Kasumi-1 (cell line): ENCODE measurements around the gene SLC1A1.

ENCODE experiments used
- DNase-seq, 2 experiments: peaks; one replicate each; lab custom pipeline; 2025; lab: John Stamatoyannopoulos, UW

Gene SLC1A1

GRCh38 chr9:4489919-4490704, at the start of gene SLC1A1:
Gene SLC1A1, plus strand, starts transcription at chr9:4490468. Its CDS starts 212 bp downstream, at chr9:4490680.
- peak; percentile 0 to 15 for DNase-seq

- DNase-seq = no peak
These were observed 47.5 kb upstream of the SLC1A1 start for GRCh38 chr9:4442806-4443205.

DNA sequence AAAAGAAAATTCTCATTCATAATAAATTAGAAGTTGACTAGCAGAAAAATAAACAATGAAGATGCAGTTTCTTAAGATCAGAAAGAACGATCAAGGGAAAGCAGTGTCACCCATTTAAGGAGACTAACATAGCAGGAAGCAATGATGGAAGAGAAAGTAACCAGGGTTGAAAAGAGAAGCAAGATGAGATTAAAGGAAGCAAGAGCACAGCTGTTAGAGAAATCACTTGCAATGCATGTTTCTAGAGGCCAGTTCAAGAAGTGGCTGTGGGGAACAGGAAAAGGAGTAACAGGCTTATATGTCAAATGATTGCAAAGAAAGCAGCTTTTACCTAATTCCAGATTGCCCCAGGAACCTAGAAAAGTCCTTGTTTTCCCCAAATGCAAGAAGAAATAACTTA, 46.8 kb upstream of the SLC1A1 start:
- DNase-seq = no peak

- no peak for DNase-seq
These were observed 28.8 kb upstream of the SLC1A1 start for GRCh38 chr9:4461437-4461836.

GRCh38 chr9:4463824-4464223, 26.4 kb upstream of the SLC1A1 start:
- no peak for DNase-seq

DNA sequence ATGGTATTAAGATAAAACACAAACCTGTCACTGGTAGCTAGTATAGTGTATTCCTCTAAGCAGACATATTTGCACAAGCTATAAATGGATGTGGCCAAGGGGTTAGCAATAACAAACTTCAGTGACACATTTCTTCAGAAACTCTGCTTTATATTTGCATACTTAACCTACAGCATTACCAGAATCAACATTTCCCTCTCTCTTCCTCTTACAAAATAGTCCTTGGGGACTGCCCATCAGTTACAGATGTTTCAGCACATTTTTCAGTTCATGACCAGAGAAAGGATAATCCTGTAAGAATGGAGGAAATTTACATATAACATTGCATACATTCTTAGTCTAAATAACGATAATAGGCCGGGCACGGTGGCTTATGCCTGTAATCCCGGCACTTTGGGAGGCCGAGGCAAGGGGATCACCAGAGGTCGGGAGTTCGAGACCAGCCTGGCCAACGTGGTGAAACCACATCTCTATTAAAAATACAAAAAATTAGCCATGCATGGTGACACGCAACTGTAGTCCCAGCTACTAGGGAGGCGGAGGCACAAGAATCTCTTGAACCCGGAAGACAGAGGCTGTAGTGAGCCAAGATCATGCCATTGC, 25.3 kb upstream of the SLC1A1 start:
- no peak for DNase-seq

DNA sequence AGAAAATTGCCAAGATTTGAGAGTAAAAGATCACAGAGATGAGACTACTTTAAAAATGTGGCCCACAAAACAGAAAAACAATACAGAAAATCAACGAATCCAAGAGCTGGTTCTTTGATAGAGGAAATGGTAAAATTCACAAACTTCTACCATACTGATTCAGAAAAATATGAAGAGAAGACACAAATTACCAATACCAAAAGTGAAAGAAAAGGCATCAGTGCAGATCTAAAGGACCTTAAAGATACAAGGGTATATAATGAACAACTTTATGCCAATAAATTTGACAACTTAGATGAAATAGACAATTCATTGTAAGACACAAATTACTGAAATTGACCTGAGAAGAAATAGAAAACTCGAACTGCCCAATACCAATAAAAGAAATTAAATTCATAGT, 24.4 kb upstream of the SLC1A1 start:
- no peak for DNase-seq

GRCh38 chr9:4475301-4475700, 15.0 kb upstream of the SLC1A1 start:
- no peak for DNase-seq

GRCh38 chr9:4486176-4486575, 4.1 kb upstream of the SLC1A1 start:
- DNase-seq = peak in 1 of 2 experiments; percentile 1

DNA sequence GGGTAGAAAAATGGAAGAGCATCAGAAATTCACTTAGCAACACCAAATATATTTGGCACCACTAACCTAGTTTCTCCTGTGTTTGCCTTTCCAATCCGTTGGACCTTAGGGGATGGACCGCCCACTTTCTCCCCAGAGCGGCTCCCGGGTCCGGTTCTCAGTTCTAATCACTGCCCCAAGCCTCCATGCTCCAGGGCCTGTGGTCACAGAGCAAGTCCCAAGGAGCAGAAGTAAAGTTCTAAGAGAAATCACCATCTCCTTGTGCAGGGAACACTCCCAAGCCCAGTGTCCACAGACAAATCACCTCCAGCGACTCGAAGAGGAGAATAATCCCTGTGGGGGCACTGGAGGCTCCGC, 728 bp upstream of the SLC1A1 start:
- no peak for DNase-seq

- no peak for DNase-seq
These were observed 697 bp downstream of the SLC1A1 start for GRCh38 chr9:4490705-4491625.

- no peak for DNase-seq
These were observed 1.3 kb downstream of the SLC1A1 start for GRCh38 chr9:4491626-4491975.

- DNase-seq = no peak
These were observed 4.1 kb downstream of the SLC1A1 start for GRCh38 chr9:4494332-4494731.

GRCh38 chr9:4494806-4495205, 4.5 kb downstream of the SLC1A1 start:
- no peak for DNase-seq

DNA sequence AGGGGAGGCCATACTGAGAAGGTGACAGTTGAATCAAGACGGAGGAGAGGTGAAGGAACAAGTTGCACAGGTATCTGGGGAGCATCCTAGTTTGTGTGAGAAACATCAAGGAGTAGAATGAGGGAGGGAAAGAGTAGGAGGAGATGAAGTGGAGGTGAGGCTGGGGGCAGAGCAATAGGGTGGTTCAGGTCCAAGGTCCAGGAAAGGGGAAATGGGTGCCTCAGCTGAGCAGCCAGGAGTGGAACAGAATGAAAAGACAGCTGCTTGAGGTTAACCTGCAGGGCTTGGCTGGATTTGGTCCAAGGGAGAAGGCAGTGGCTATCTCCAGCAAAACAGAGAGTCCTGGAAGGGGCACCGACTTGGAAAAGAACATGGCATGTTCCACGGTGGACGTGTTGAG, 5.3 kb downstream of the SLC1A1 start:
- DNase-seq = no peak

- DNase-seq = no peak
These were observed 6.2 kb downstream of the SLC1A1 start for GRCh38 chr9:4496497-4496896.

- DNase-seq = no peak
These were observed 7.1 kb downstream of the SLC1A1 start for GRCh38 chr9:4497395-4497794.

- no peak for DNase-seq
These were observed 7.6 kb downstream of the SLC1A1 start for GRCh38 chr9:4497855-4498254.

GRCh38 chr9:4499917-4500316, 9.6 kb downstream of the SLC1A1 start:
- no peak for DNase-seq

GRCh38 chr9:4501147-4501507, 10.9 kb downstream of the SLC1A1 start:
- no peak for DNase-seq

DNA sequence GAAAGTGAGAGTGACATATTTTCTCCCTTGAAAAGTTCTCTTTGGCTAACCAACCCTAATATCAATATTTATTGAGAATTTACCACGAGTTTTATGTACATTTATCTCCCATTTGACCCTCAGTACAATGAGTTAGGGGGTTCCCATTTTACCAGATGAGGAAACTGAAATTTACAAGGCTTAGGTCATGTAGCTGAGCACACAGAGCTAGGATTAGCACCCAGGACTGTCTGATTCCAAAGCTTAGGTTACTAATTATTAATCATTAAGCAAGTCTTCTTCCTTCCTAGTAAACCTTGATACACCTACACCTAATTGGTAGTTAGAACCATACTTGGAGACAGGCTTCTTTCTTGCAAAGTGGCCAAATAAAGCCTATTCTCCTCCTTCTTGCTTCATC, 12.2 kb downstream of the SLC1A1 start:
- no peak for DNase-seq

DNA sequence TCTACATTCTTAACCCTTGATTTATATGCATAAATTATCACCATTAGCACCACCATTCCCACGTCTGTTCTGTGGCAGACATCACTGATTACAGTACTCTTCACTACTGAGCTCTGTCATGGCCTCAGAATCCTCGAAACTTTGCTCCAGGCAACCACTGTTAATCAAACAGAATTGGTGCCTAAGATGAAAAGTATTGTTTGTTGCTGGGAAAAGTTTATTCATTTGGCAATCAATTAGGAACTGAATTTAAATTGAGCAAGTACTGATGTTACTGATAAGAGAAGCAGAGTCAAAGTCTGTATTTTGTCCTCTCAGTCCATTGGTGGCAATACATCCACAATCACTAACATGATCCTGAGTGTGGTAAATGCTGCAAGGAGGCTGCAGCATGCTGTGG, 12.8 kb downstream of the SLC1A1 start:
- DNase-seq = no peak

GRCh38 chr9:4504250-4504649, 14.0 kb downstream of the SLC1A1 start:
- no peak for DNase-seq
